ENCODE data around the gene WNK2.

WNK2 gene

DNA sequence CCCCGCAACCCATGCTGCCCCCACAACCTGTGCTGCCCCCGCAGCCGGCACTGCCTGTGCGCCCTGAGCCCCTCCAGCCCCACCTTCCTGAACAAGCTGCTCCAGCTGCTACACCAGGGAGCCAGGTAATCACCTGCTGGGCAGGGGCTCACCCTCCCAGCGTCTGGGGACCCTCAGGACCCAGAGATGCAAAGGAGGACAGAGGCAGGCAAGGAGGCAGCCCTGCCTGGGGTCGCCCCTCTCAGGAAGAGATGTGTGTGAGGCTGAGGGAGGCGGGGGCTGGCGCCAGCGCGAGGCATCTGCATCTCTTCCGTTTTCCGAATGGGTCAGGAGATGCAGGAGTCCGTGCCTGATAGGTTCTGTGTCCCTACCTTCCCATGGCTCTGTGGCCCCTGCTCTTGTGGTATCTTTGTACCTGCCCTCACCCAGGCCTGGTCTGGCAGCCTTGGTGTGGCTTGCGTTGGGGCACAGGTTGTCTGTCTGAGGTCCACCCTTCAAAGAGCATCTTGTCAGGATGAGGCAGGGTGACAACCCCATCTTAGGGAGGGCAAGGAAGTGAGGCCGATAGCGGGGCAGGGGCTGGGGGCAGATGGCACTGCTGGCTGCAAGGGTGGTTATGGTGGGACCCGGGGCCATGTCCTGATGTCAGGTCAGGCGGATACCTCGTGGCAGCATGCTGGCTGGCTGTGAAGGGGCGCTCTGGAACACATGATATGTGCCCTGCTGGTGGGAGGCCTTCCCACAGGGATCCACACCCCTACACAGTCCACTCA lies 75.7 kb downstream of the WNK2 start:
- H3K9ac ChIP-seq (ENCODE audit: low read depth in 1 of 2, low read length in 2 of 2), result no peak overlapping the region
- no peak overlapping the region for H3K4me3 ChIP-seq (ENCODE audit: low read depth in 1 of 2, low read length in 2 of 2)
- peaks cover 11 to 15% of the 10 kb centered on the region in 2 donors for H3K4me1 ChIP-seq (ENCODE audit: control insufficient read depth in 1 of 2, insufficient read depth in 2 of 2, low read length in 2 of 2)
- peaks cover 6 to 44% of the 10 kb centered on the region in 2 donors for H3K36me3 ChIP-seq (ENCODE audit: control insufficient read depth in 1 of 2, insufficient read depth in 2 of 2, low read length in 2 of 2)
- H3K27me3 ChIP-seq (ENCODE audit: control insufficient read depth in 1 of 2, insufficient read depth in 2 of 2, low read length in 2 of 2), result no peaks in the 10 kb centered on the region
- no peak overlapping the region for H3K27ac ChIP-seq (ENCODE audit: low read depth, low read length)
- H3K9me3 ChIP-seq (ENCODE audit: control insufficient read depth in 1 of 2, low read length in 2 of 2), result no peaks in the 10 kb centered on the region

- H3K36me3 ChIP-seq (ENCODE audit: control insufficient read depth in 1 of 2, insufficient read depth in 2 of 2, low read length in 2 of 2), result peaks cover 4 to 44% of the 10 kb centered on the region in 2 donors
Measured at GRCh38 chr9:93260263-93261066, 76.5 kb downstream of the WNK2 start.

DNA sequence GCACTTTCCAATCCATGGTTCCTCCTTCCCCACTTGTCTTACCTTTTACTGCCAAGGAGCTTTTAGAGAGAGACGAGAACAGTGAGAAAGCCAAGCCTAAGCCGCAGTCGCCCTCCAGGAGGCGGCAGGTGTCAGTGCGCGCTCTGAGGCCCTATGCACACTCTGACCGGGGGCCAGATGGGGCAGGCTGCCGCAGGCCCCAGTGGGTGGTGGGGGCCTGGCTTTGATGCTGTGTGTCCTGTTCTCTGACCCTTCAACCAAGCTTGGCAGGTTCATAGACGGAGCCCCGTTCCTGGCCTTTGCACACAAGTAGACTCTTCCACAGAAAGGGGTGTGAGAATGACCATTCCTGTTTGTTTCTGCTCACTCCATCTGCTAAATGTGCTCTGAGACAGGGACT lies 77.3 kb downstream of the WNK2 start:
- Histone ChIP-seq H3K4me3 (ENCODE audit: low read depth in 1 of 2, low read length in 2 of 2) (no peak overlapping the region), H3K36me3 (ENCODE audit: control insufficient read depth in 1 of 2, insufficient read depth in 2 of 2, low read length in 2 of 2) (peaks cover 0 to 45% of the 10 kb centered on the region in 2 donors), H3K9ac (ENCODE audit: low read depth in 1 of 2, low read length in 2 of 2) (no peak overlapping the region), H3K4me1 (ENCODE audit: control insufficient read depth in 1 of 2, insufficient read depth in 2 of 2, low read length in 2 of 2) (peaks cover 11 to 15% of the 10 kb centered on the region in 2 donors), H3K27me3 (ENCODE audit: control insufficient read depth in 1 of 2, insufficient read depth in 2 of 2, low read length in 2 of 2) (no peaks in the 10 kb centered on the region), H3K27ac (ENCODE audit: low read depth, low read length) (no peak overlapping the region), H3K9me3 (ENCODE audit: control insufficient read depth in 1 of 2, low read length in 2 of 2) (no peaks in the 10 kb centered on the region)

More at GRCh38 chr9:93260263-93261066, 76.5 kb downstream of the WNK2 start:
- Histone ChIP-seq H3K9ac (ENCODE audit: low read depth in 1 of 2, low read length in 2 of 2) (no peak overlapping the region), H3K9me3 (ENCODE audit: control insufficient read depth in 1 of 2, low read length in 2 of 2) (no peaks in the 10 kb centered on the region), H3K27ac (ENCODE audit: low read depth, low read length) (no peak overlapping the region), H3K4me1 (ENCODE audit: control insufficient read depth in 1 of 2, insufficient read depth in 2 of 2, low read length in 2 of 2) (peaks cover 11 to 15% of the 10 kb centered on the region in 2 donors), H3K27me3 (ENCODE audit: control insufficient read depth in 1 of 2, insufficient read depth in 2 of 2, low read length in 2 of 2) (no peaks in the 10 kb centered on the region), H3K4me3 (ENCODE audit: low read depth in 1 of 2, low read length in 2 of 2) (no peak overlapping the region)

- no peaks in the 10 kb centered on the region for H3K9me3 ChIP-seq (ENCODE audit: control insufficient read depth in 1 of 2, low read length in 2 of 2)
- H3K36me3 ChIP-seq (ENCODE audit: control insufficient read depth in 1 of 2, insufficient read depth in 2 of 2, low read length in 2 of 2), result peaks cover 0 to 44% of the 10 kb centered on the region in 2 donors
- H3K4me3 ChIP-seq (ENCODE audit: low read depth in 1 of 2, low read length in 2 of 2), result no peak overlapping the region
- peaks cover 12 to 20% of the 10 kb centered on the region in 2 donors for H3K4me1 ChIP-seq (ENCODE audit: control insufficient read depth in 1 of 2, insufficient read depth in 2 of 2, low read length in 2 of 2)
- no peak overlapping the region for H3K9ac ChIP-seq (ENCODE audit: low read depth in 1 of 2, low read length in 2 of 2)
- H3K27ac ChIP-seq (ENCODE audit: low read depth, low read length), result no peak overlapping the region
- H3K27me3 ChIP-seq (ENCODE audit: control insufficient read depth in 1 of 2, insufficient read depth in 2 of 2, low read length in 2 of 2), result no peaks in the 10 kb centered on the region
Measured at GRCh38 chr9:93261735-93262523, 78.0 kb downstream of the WNK2 start.

GRCh38 chr9:93262537-93263310 lies 78.8 kb downstream of the WNK2 start:
- H3K27ac ChIP-seq (ENCODE audit: low read depth, low read length), result no peak overlapping the region
- peaks cover 0 to 41% of the 10 kb centered on the region in 2 donors for H3K36me3 ChIP-seq (ENCODE audit: control insufficient read depth in 1 of 2, insufficient read depth in 2 of 2, low read length in 2 of 2)
- H3K9ac ChIP-seq (ENCODE audit: low read depth in 1 of 2, low read length in 2 of 2), result no peak overlapping the region
- no peaks in the 10 kb centered on the region for H3K27me3 ChIP-seq (ENCODE audit: control insufficient read depth in 1 of 2, insufficient read depth in 2 of 2, low read length in 2 of 2)
- no peak overlapping the region for H3K4me3 ChIP-seq (ENCODE audit: low read depth in 1 of 2, low read length in 2 of 2)
- peaks cover 19 to 28% of the 10 kb centered on the region in 2 donors for H3K4me1 ChIP-seq (ENCODE audit: control insufficient read depth in 1 of 2, insufficient read depth in 2 of 2, low read length in 2 of 2)
- no peaks in the 10 kb centered on the region for H3K9me3 ChIP-seq (ENCODE audit: control insufficient read depth in 1 of 2, low read length in 2 of 2)

DNA sequence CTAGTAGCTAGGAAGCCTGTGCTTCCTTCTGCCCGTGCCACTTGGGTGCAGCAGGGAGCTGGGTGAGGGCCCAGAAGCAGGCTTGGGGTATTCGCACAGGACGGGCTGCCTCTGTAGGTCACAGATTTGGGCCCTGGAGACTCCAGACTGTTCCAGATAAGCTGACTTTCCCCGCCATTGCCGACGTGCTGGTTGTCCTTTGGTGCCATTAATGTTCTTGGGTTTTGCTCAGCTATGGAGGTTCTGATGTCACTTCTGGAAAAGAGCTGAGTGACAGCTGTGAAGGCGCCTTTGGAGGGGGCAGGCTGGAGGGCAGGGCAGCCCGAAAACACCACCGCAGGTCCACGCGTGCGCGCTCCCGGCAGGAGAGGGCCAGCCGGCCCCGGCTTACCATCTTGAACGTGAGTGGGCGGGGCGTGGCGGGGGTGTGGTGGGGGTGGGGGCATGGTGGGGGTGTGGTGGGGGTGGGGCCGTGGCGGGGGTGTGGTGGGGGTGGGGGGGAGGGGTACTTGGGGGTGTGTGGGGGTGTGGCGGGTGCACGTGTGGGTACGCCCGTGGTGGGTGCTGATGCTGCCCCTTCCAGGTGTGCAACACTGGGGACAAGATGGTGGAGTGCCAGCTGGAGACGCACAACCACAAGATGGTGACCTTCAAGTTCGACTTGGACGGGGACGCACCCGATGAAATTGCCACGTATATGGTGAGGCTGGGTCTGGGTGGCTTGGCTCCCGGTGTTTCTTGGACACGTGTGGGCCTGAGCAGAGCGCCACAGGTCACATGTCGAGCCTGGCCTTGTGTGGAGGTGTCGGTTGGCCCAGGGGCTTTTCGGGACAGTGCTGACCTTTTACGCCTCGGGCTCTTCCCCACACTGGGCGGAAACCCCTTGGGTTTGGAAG lies 79.6 kb downstream of the WNK2 start:
- peaks cover 28 to 37% of the 10 kb centered on the region in 2 donors for H3K4me1 ChIP-seq (ENCODE audit: control insufficient read depth in 1 of 2, insufficient read depth in 2 of 2, low read length in 2 of 2)
- no peaks in the 10 kb centered on the region for H3K27me3 ChIP-seq (ENCODE audit: control insufficient read depth in 1 of 2, insufficient read depth in 2 of 2, low read length in 2 of 2)
- no peak overlapping the region for H3K27ac ChIP-seq (ENCODE audit: low read depth, low read length)
- peaks cover 0 to 44% of the 10 kb centered on the region in 2 donors for H3K36me3 ChIP-seq (ENCODE audit: control insufficient read depth in 1 of 2, insufficient read depth in 2 of 2, low read length in 2 of 2)
- no peak overlapping the region for H3K9ac ChIP-seq (ENCODE audit: low read depth in 1 of 2, low read length in 2 of 2)
- H3K9me3 ChIP-seq (ENCODE audit: control insufficient read depth in 1 of 2, low read length in 2 of 2), result no peaks in the 10 kb centered on the region
- H3K4me3 ChIP-seq (ENCODE audit: low read depth in 1 of 2, low read length in 2 of 2), result no peak overlapping the region

GRCh38 chr9:93264338-93265125 lies 80.6 kb downstream of the WNK2 start:
- Histone ChIP-seq H3K36me3 (ENCODE audit: control insufficient read depth in 1 of 2, insufficient read depth in 2 of 2, low read length in 2 of 2) (peaks cover 0 to 43% of the 10 kb centered on the region in 2 donors), H3K4me1 (ENCODE audit: control insufficient read depth in 1 of 2, insufficient read depth in 2 of 2, low read length in 2 of 2) (peaks cover 37 to 44% of the 10 kb centered on the region in 2 donors)

GRCh38 chr9:93265301-93265971 lies 81.5 kb downstream of the WNK2 start:
- Histone ChIP-seq H3K9me3 (ENCODE audit: control insufficient read depth in 1 of 2, low read length in 2 of 2) (no peaks in the 10 kb centered on the region), H3K4me1 (ENCODE audit: control insufficient read depth in 1 of 2, insufficient read depth in 2 of 2, low read length in 2 of 2) (peaks cover 44 to 53% of the 10 kb centered on the region in 2 donors), H3K9ac (ENCODE audit: low read depth in 1 of 2, low read length in 2 of 2) (no peak overlapping the region), H3K4me3 (ENCODE audit: low read depth in 1 of 2, low read length in 2 of 2) (no peak overlapping the region), H3K36me3 (ENCODE audit: control insufficient read depth in 1 of 2, insufficient read depth in 2 of 2, low read length in 2 of 2) (peaks cover 0 to 38% of the 10 kb centered on the region in 2 donors), H3K27ac (ENCODE audit: low read depth, low read length) (no peak overlapping the region), H3K27me3 (ENCODE audit: control insufficient read depth in 1 of 2, insufficient read depth in 2 of 2, low read length in 2 of 2) (no peaks in the 10 kb centered on the region)

More at GRCh38 chr9:93264338-93265125, 80.6 kb downstream of the WNK2 start:
- Histone ChIP-seq H3K4me3 (ENCODE audit: low read depth in 1 of 2, low read length in 2 of 2) (no peak overlapping the region), H3K27ac (ENCODE audit: low read depth, low read length) (no peak overlapping the region), H3K9me3 (ENCODE audit: control insufficient read depth in 1 of 2, low read length in 2 of 2) (no peaks in the 10 kb centered on the region), H3K9ac (ENCODE audit: low read depth in 1 of 2, low read length in 2 of 2) (no peak overlapping the region), H3K27me3 (ENCODE audit: control insufficient read depth in 1 of 2, insufficient read depth in 2 of 2, low read length in 2 of 2) (no peaks in the 10 kb centered on the region)
